Heart left ventricle (tissue), 13 donors: ENCODE data around the gene HYOU1.

ENCODE experiments used
- POLR2A ChIP-seq, 2 donors: fragments of 450-650 bp; IDR thresholded peaks; one replicate each; pipeline ENCODE4 v1.6.1; 2017; ENCODE audit warnings: antibody characterized with exemption in 2 of 2, mild to moderate bottlenecking in 2 of 2, moderate library complexity in 2 of 2
- TF ChIP-seq, protein P1 (sequence below), 12 donors: fragments of 200-600 bp; sonication (generic) in 4 of 12; IDR thresholded peaks; one replicate each; pipeline versions ENCODE4 v1.5.0 to v1.8.0; 2018 to 2022; ENCODE audit warnings: antibody characterized with exemption in 12 of 12, mild to moderate bottlenecking in 5 of 12
- donor health status: ischemic (EF 13 %, LVEDD 7.1; RV severe dilation, severe dysfunction).
- donor health status: DM: no; HTN: yes; CAD: no.
- donor health status: DM: no; HTN: no; CAD: no.
- donor health status: ischemic (EF 25% LVEDD 6.9; RV normal size, moderate dysfunction).
- donor health status: ischemic (EF 25% LVEDD 5.7; RV mildly dilated, moderate dysfunction).
- donor health status: ischemic (EF 35%, LVEDD 5.7; RV mildly dilated, moderate dysfunction).
- donor health status: nonischemic (EF 11% LVEDD 7.7; RV severe dilation, severe dysfunction).
- donor health status: DM: yes; HTN: yes; CAD: no.
- donor health status: PGD.
- donor health status: ischemic (EF 29% LVEDD 5.4; RV normal size, mild dysfunction).
- donor health status: nonischemic (EF 23%, LVEDD 6.1; RV moderate dilation, normal function).

DNA sequence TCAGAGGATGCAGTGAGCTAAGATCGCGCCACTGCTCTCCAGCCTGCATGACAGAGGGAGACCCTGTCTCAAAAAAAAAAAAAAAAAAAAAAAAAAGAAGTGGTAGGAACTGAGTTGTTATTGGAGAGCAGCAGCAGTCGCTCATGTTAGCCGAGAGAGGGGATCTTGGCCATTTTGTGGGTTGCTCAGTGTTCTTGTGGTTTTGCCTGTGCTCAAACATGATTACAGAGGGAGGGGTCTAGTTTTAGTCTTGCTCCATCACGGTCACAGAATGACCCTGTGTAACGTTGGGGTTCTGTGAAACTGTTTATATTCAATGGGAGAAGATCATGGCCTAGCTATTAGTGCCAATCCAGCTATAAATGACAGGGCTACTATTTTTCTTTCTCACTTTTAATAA, 42.7 kb upstream of the HYOU1 start:
- no peak for TF ChIP-seq POLR2A (IDR thresholded peaks at IDR 0.05)
- TF ChIP-seq, protein P1, sequence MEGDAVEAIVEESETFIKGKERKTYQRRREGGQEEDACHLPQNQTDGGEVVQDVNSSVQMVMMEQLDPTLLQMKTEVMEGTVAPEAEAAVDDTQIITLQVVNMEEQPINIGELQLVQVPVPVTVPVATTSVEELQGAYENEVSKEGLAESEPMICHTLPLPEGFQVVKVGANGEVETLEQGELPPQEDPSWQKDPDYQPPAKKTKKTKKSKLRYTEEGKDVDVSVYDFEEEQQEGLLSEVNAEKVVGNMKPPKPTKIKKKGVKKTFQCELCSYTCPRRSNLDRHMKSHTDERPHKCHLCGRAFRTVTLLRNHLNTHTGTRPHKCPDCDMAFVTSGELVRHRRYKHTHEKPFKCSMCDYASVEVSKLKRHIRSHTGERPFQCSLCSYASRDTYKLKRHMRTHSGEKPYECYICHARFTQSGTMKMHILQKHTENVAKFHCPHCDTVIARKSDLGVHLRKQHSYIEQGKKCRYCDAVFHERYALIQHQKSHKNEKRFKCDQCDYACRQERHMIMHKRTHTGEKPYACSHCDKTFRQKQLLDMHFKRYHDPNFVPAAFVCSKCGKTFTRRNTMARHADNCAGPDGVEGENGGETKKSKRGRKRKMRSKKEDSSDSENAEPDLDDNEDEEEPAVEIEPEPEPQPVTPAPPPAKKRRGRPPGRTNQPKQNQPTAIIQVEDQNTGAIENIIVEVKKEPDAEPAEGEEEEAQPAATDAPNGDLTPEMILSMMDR (IDR thresholded peaks at IDR 0.05) = no peak
